Gastroesophageal sphincter (tissue), 4 donors: ENCODE data around the gene NR2C2. TPM values are rescaled to one million over a fixed set of nuclear protein-coding genes. Genes with fewer than 3 reads are reported as not detected.

ENCODE experiments used
- ATAC-seq: fragments of 150-250 bp; one replicate; pipeline ENCODE4 v1.9.1; 2016; ENCODE audit warnings: mild to moderate bottlenecking, moderate library complexity
- H3K27ac ChIP-seq, 4 donors: fragments of 200-600 bp; sonication (generic) in 3 of 4; 1 replicate in 3 of 4; 2 replicates in 1 of 4; pipeline ENCODE4 v1.5.1; 2016 to 2019
- H3K27me3 ChIP-seq: fragments of 200-600 bp; sonication (generic); one replicate; pipeline ENCODE4 v1.5.1; 2019
- H3K36me3 ChIP-seq, 2 donors: fragments of 200-600 bp; sonication (generic); one replicate each; pipeline ENCODE4 v1.5.1; 2019; ENCODE audit warnings: control low read depth in 1 of 2
- H3K4me1 ChIP-seq, 3 donors: fragments of 200-600 bp; sonication (generic); 1 replicate in 2 of 3; 2 replicates in 1 of 3; pipeline ENCODE4 v1.5.1; 2016 to 2019; ENCODE audit warnings: control low read depth in 2 of 3
- H3K4me3 ChIP-seq, 2 donors: fragments of 200-600 bp; sonication (generic); one replicate each; pipeline ENCODE4 v1.5.1; 2019; ENCODE audit warnings: mild to moderate bottlenecking in 1 of 2, moderate library complexity in 1 of 2
- H3K9me3 ChIP-seq, 3 donors: fragments of 200-600 bp; sonication (generic); one replicate each; pipeline ENCODE4 v1.5.1; 2017 to 2019; ENCODE audit warnings: control low read depth in 2 of 3
- CTCF ChIP-seq, 4 experiments: fragments of 200-600 bp in 2 of 4; fragments of 450-650 bp in 2 of 4; sonication (generic) in 1 of 4; IDR thresholded peaks; one replicate each; pipeline ENCODE4 v1.5.1; 2017 to 2019; ENCODE audit warnings: antibody characterized with exemption in 4 of 4, mild to moderate bottlenecking in 2 of 4, moderate library complexity in 2 of 4
- EP300 ChIP-seq: sonication (generic); formaldehyde crosslinking; IDR thresholded peaks from one replicate; pipeline ENCODE4 v1.6.1; 2017; ENCODE audit warnings: antibody characterized with exemption, mild to moderate bottlenecking
- POLR2A ChIP-seq, 2 donors: fragments of 450-650 bp; IDR thresholded peaks; one replicate each; pipeline ENCODE4 v1.6.1; 2017; ENCODE audit warnings: antibody characterized with exemption in 2 of 2, mild to moderate bottlenecking in 2 of 2, moderate library complexity in 1 of 2
- POLR2AphosphoS5 ChIP-seq: sonication (generic); formaldehyde crosslinking; IDR thresholded peaks from one replicate; pipeline ENCODE4 v1.6.1; 2017; ENCODE audit warnings: antibody characterized with exemption
- WGBS, 2 donors: methylation state at CpG; one replicate each; pipeline ENCODE4 v1.1.5; 2018; ENCODE audit warnings: low coverage in 1 of 2; 5-methylcytosine and 5-hydroxymethylcytosine counted together
- total RNA-seq, 4 donors: library from RNA; depleted of rRNA; stranded (reverse); fragments of >200 nt; gene quantifications; one replicate each; pipeline ENCODE4 v1.1.0, GENCODE V29; 2016

The NR2C2 gene
- total RNA-seq, 4 donors from 2014 or later, result 35.8 to 56.2 (median 40.7) TPM

- H3K9me3 ChIP-seq, result peaks cover 0 to 10% (median 0%) of the 10 kb centered on the region in 3 donors
- H3K4me3 ChIP-seq, result no peak overlapping the region
- peaks cover 0 to 11% (median 0%) of the 10 kb centered on the region in 3 donors for H3K4me1 ChIP-seq
- 69 to 70% methylated on average over 4 to 5 of the region's 5 CpGs for WGBS, 2 donors
- no peak for TF ChIP-seq POLR2A (IDR thresholded peaks at IDR 0.05)
- no peak for TF ChIP-seq EP300
- no peak for TF ChIP-seq POLR2AphosphoS5
- no peak for TF ChIP-seq CTCF (IDR thresholded peaks at IDR 0.05)
- no peak for ATAC-seq
- H3K27ac ChIP-seq, result no peak overlapping the region
- peaks cover 13% of the 10 kb centered on the region for H3K27me3 ChIP-seq
- peaks cover 0 to 16% of the 10 kb centered on the region in 2 donors for H3K36me3 ChIP-seq
Observed at GRCh38 chr3:14909250-14909649, 38.1 kb upstream of the NR2C2 start.

- TF ChIP-seq POLR2A (IDR thresholded peaks at IDR 0.05), result no peak
- no peak for TF ChIP-seq EP300
- TF ChIP-seq CTCF (IDR thresholded peaks at IDR 0.05), result no peak
- no peak for TF ChIP-seq POLR2AphosphoS5
- H3K36me3 ChIP-seq, result peaks cover 0 to 16% of the 10 kb centered on the region in 2 donors
- H3K27me3 ChIP-seq, result peaks cover 13% of the 10 kb centered on the region
- no peak for ATAC-seq
- WGBS, 2 donors, result 95% methylated on average over 9 of the region's 11 CpGs; no CpG with 5 or more reads in 1 of the 2 donors
- no peak overlapping the region for H3K27ac ChIP-seq
- H3K9me3 ChIP-seq, result no peaks in the 10 kb centered on the region
- H3K4me1 ChIP-seq, result peaks cover 0 to 4% (median 0%) of the 10 kb centered on the region in 3 donors
- H3K4me3 ChIP-seq, result no peak overlapping the region
Observed at GRCh38 chr3:14911651-14912050, 35.7 kb upstream of the NR2C2 start.

GRCh38 chr3:14913071-14913925, 34.1 kb upstream of the NR2C2 start:
- Histone ChIP-seq H3K27ac (no peak overlapping the region), H3K4me1 (no peaks in the 10 kb centered on the region), H3K9me3 (no peaks in the 10 kb centered on the region), H3K27me3 (peaks cover 13% of the 10 kb centered on the region), H3K4me3 (no peak overlapping the region), H3K36me3 (peaks cover 0 to 31% of the 10 kb centered on the region in 2 donors)
- ATAC-seq, result no peak
- WGBS, 2 donors, result 72 to 85% methylated on average over 3 to 6 of the region's 10 CpGs
- TF ChIP-seq POLR2AphosphoS5 (no peak), POLR2A (IDR thresholded peaks at IDR 0.05) (no peak), EP300 (no peak), CTCF (IDR thresholded peaks at IDR 0.05) (no peak)

GRCh38 chr3:14913926-14914778, 33.2 kb upstream of the NR2C2 start:
- H3K27ac ChIP-seq, result no peak overlapping the region
- H3K27me3 ChIP-seq, result peaks cover 13% of the 10 kb centered on the region
- TF ChIP-seq EP300, result no peak
- TF ChIP-seq CTCF (IDR thresholded peaks at IDR 0.05), result no peak
- TF ChIP-seq POLR2AphosphoS5, result no peak
- TF ChIP-seq POLR2A (IDR thresholded peaks at IDR 0.05), result no peak
- H3K4me3 ChIP-seq, result no peak overlapping the region
- H3K36me3 ChIP-seq, result peaks cover 0 to 31% of the 10 kb centered on the region in 2 donors
- no peak for ATAC-seq
- no peaks in the 10 kb centered on the region for H3K4me1 ChIP-seq
- 73 to 100% methylated on average over 2 of the region's 14 CpGs for WGBS, 2 donors
- no peaks in the 10 kb centered on the region for H3K9me3 ChIP-seq
